HG02885 (cell line): ENCODE data around the gene IQUB.
"Not testable (repeated sequence)": the region's sequence is repeated elsewhere in the genome, so short reads cannot be mapped to it uniquely, and the experiment has no call there.

Source experiments
- ATAC-seq: cut with Tn5 transposase; IDR thresholded peaks from one replicate; pipeline ENCODE4 v1.9.1; 2021; ENCODE audit warnings: mild to moderate bottlenecking; ENCODE audit not compliant: unreplicated experiment, poor library complexity

Gene IQUB

DNA sequence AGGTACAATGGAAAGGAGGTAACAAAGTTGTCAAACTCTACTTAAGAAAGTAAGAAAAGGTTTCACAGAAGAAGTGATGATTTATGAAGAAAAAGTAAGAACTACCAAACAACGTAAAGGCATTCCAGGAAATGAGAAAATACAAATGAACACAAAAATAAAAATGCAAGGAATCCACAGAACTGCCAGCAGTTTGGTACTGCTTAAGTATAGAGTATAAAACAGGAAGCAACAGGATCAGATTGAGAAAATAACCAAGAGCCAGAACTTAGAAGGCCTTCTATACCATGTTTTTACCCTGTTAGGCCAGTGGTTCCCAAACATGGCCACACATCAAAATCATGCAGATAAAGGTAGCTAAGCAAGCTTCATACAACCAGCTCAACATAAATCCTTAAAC is 14.0 kb upstream of the IQUB start:
- ATAC-seq = no peak

DNA sequence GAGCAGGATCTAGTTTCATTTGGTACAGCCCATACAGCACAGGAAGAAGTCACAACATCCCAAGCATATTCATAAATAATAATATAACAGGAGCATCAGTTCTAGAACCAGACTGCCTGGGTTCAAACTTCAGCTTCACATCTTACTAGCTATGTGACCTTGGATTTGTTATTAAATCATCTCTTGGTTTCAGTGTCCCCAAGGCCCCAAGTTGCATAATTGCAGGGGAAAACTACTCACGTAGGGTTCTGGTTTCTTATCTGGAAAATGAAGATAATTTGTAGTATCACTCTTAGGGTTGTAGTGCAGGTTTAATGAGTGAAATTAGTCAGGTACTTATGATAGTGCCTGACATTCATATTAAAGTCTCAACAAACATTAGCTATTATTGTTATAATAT is 5.5 kb upstream of the IQUB start:
- no peak for ATAC-seq

GRCh38 chr7:123538897-123539296 is 4.5 kb upstream of the IQUB start:
- ATAC-seq = no peak

- no peak for ATAC-seq
These were observed 3.9 kb upstream of the IQUB start for GRCh38 chr7:123538189-123538714.

- no peak for ATAC-seq
These were observed 2.7 kb upstream of the IQUB start for GRCh38 chr7:123537026-123537642.

DNA sequence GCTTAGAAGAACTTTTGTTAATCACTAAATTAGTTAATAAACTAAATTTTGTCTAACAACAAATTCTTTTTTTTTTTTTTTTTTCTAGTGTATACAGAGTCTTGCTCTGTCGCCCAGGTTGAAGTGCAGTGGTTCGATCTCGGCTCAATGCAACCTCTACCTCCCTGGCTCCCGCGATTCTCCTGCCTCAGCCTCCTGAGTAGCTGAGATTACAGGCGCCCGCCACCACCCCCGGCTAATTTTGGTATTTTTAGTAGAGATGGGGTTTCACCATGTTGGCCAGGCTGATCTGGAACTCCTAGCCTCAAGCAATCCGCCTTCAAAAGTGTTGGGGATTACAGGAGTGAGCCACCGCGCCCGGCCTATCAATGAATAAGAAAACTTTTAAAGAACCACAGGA is 1.1 kb upstream of the IQUB start:
- no peak for ATAC-seq

- peak; percentile 4 for ATAC-seq
These were observed 439 bp downstream of the IQUB start for GRCh38 chr7:123533929-123534382.

- ATAC-seq = no peak
These were observed 860 bp downstream of the IQUB start for GRCh38 chr7:123533553-123533917.

GRCh38 chr7:123532788-123533552 is 1.4 kb downstream of the IQUB start:
- ATAC-seq = peak; percentile 21

GRCh38 chr7:123532343-123532742 is 2.1 kb downstream of the IQUB start:
- ATAC-seq = peak; percentile 1

DNA sequence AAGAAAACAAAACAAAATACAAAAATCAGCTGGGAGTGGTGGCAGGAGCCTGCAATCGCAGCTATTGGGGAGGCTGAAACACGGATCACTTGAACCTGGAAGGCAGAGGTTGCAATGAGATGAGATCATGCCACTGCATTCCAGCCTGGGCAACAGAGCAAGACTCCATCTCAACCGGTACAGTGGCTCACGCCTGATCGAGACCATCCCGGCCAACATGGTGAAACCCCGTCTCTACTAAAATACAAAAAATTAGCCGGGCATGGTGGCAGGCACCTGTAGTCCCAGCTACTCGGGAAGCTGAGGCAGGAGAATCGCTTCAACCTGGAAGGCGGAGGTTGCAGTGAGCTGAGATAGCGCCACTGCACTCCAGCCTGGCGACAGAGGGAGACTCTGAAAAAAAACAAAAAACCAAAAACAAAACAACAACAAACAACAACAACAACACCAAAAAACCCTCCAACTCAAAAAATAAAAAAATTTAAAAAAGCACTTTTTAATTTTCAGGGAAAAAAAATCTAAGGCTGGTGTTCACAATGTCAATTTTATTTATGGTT is 4.3 kb downstream of the IQUB start:
- ATAC-seq = not testable (repeated sequence)

- no peak for ATAC-seq
These were observed 6.1 kb downstream of the IQUB start for GRCh38 chr7:123528265-123528664.

DNA sequence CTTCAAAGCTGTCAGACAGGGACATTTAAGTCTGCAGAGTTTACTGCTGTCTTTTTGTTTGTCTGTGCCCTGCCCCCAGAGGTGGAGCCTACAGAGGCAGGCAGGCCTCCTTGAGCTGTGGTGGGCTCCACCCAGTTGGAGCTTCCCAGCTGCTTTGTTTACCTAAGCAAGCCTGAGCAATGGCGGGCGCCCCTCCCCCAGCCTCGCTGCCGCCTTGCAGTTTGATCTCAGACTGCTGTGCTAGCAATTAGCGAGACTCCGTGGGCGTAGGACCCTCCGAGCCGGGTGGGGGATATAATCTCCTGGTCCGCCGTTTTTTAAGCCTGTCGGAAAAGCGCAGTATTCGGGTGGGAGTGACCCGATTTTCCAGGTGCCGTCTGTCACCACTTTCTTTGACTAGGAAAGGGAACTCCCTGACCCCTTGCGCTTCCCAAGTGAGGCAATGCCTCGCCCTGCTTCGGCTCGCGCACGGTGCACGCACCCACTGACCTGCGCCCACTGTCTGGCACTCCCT is 6.6 kb downstream of the IQUB start:
- not testable (repeated sequence) for ATAC-seq

GRCh38 chr7:123526533-123526932 is 7.9 kb downstream of the IQUB start:
- not testable (repeated sequence) for ATAC-seq

- ATAC-seq = no peak
These were observed 12.3 kb downstream of the IQUB start for GRCh38 chr7:123522066-123522465.

DNA sequence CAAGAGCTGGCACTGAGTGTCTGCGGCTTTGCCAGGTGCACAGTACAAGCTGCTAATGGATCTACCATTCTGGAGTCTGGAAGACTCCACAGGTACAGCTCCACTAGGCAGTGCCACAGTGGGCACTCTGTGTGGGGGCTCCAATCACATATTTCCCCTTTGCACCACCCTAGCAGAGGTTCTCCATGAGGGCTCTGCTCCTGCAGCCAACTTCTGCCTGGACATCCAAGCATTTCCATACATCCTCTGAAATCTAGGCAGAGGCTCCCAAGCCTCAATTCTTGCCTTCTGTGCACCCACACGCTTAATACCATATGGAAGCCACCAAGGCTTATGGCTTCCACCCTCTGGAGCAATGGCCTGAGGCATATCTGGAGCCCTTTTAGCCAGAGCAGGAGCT is 29.2 kb downstream of the IQUB start:
- ATAC-seq = no peak

- no peak for ATAC-seq
These were observed 32.2 kb downstream of the IQUB start for GRCh38 chr7:123502201-123502600.

GRCh38 chr7:123500878-123501489 is 33.4 kb downstream of the IQUB start:
- ATAC-seq = no peak

GRCh38 chr7:123499211-123499970 is 35.0 kb downstream of the IQUB start:
- no peak for ATAC-seq

- ATAC-seq = no peak
These were observed 35.8 kb downstream of the IQUB start for GRCh38 chr7:123498601-123499000.
